ENCODE data around the gene LYSET.

The LYSET gene

DNA sequence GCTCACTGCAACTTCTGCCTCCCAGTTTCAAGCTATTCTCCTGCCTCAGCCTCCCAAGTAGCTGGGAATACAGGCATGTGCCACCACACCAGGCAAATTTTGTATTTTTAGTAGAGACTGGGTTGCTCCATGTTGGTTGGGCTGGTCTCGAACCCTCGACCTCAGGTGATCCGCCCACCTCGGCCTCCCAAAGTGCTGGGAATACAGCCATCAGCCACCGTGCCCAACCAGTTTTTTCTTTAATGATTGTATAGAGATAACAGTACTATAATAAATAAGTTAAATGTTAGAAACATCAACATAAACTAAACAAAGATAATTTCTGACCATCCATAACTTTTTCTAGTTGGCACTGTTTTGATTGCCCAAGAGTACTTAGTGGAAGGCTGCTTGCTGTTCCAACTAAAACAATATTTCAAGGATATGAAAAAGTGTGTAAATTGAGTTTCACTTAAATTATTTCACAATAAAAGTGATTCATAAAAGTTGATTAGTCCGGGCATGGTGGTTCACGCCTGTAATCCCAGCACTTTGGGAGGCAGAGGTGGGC lies 16.1 kb downstream of the LYSET start:
- TF ChIP-seq CTCF (conservative IDR thresholded peaks at IDR 0.05), result no peak
- no peak overlapping the region for H3K27ac ChIP-seq

DNA sequence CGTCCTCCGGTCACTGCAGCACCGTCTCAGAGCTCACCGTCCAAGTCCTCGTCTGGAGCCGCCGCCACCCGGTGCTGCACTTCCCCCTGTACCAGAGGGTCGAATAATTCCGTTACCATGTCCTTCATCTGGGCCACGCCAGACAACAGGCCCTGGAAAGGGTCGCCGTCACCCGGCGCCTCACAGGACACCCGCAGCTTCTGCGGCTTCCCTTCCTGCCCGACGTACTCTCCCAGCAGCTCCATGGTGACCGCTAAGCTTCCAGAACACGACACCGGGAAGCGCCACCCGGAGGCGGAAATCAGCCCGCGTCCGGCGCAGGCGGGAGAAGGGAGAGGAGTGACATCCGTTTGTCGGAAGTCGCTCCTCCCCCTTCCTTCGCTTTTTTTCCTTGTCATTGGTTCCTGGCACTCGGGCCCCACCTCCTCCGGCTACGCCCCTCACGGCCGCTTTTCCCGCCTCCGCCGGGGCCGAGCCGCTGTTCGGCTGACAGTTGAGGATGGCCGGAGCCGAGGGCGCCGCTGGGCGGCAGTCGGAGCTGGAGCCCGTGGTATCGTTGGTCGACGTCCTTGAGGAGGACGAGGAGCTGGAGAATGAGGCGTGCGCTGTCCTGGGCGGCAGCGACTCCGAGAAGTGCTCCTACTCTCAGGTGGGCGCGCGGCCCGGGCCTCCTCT lies 21.8 kb downstream of the LYSET start, which contains the start of the genes GON7 and UBR7:
Gene GON7 (minus strand): TSS at position 273 of the 675 bp plus-strand sequence. CDS start 28 bp downstream, at position 245.
Gene UBR7 (plus strand): TSS at position 464 of the 675 bp plus-strand sequence. CDS start 36 bp downstream, at position 500.
- TF ChIP-seq CTCF (conservative IDR thresholded peaks at IDR 0.05), result no peak; the same call in 1 of the 2 replicates
- H3K27ac ChIP-seq, result peak within 1 kb of the TSS; percentile 79

GRCh38 chr14:93207468-93208308 lies 22.6 kb downstream of the LYSET start:
- TF ChIP-seq CTCF (conservative IDR thresholded peaks at IDR 0.05), result peak; percentile 46; the same call in 1 of the 2 replicates
- peak overlapping the region; percentile 79 for H3K27ac ChIP-seq

GRCh38 chr14:93212432-93212831 lies 27.3 kb downstream of the LYSET start:
- TF ChIP-seq CTCF (conservative IDR thresholded peaks at IDR 0.05), result no peak
- no peak overlapping the region for H3K27ac ChIP-seq

GRCh38 chr14:93214598-93214997 lies 29.5 kb downstream of the LYSET start:
- TF ChIP-seq CTCF (conservative IDR thresholded peaks at IDR 0.05), result no peak

GRCh38 chr14:93219103-93219726 lies 34.1 kb downstream of the LYSET start:
- peak; percentile 83 for TF ChIP-seq CTCF (conservative IDR thresholded peaks at IDR 0.05)
- H3K27ac ChIP-seq, result no peak overlapping the region

More at GRCh38 chr14:93214598-93214997, 29.5 kb downstream of the LYSET start:
- peak overlapping the region; percentile 37; the same call in 1 of the 2 replicates for H3K27ac ChIP-seq
